OCI-M2 (cell line): ENCODE results near the gene SOX13.

Experiments used
- DNase-seq: peaks from one replicate; lab custom pipeline; 2025; ENCODE audit not compliant: unreplicated experiment; lab: John Stamatoyannopoulos, UW

Gene SOX13

GRCh38 chr1:204130178-204130577 lies 57.3 kb downstream of the SOX13 start:
- DNase-seq, result no peak

GRCh38 chr1:204130981-204131892 lies 58.3 kb downstream of the SOX13 start:
- no peak for DNase-seq

DNA sequence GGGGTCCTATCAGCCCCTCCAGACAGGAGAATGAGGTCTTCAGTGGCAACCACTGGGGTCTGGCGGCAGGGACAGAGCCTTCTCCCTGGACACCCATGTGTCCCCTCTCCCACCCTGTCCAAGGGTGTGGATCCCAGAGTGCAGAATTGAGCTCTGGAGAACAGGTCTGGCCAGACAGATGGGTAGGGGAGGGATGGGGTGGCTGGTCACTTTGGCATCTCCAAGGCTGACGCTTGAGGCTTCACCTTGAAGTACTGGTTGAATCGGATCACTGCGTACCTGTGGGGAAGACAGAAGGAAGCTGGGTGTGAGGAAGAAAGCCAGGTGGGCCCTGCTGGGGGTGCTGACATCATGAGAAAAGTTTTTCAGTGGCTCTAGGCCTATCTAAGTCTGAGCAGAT lies 59.1 kb downstream of the SOX13 start:
- no peak for DNase-seq

DNA sequence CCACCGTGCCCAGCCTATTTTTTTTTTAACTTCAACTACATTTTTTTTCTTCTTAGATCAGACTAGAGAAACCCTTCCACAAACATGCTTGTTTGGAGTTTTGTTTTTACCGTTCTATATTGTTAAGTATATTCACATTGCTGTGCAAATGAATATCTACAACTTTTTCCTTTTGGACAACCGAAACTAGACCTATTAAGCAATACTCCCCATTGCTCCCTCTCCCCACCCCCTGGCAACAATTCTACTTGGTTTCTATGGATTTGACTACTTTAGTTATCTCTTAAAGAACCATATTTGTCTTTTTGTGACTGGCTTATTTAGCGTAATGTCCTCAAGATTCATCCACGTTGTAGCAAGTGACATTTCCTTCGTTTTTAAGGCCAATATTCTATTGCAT lies 59.8 kb downstream of the SOX13 start:
- DNase-seq, result no peak

DNA sequence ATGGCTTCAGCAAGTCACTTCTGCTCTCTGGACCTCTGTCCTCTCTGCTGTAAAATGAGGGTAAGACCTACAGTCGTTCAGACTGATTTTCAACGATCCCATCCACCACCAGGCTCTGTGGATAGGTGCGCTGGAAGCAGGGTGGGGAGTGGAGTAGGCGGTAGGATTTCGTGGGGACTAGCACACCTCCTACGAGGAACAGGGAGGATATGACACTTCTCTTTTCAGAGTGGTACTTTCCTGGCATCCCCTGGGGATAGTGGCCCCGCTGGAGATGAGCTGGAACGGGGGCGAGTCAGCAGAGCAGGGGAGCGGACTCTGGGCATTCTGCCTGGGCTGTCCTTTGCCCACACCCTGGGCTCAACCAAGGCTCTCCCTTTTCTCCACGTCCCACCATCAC lies 61.2 kb downstream of the SOX13 start:
- DNase-seq, result no peak

GRCh38 chr1:204136814-204137213 lies 63.9 kb downstream of the SOX13 start:
- DNase-seq, result no peak

DNA sequence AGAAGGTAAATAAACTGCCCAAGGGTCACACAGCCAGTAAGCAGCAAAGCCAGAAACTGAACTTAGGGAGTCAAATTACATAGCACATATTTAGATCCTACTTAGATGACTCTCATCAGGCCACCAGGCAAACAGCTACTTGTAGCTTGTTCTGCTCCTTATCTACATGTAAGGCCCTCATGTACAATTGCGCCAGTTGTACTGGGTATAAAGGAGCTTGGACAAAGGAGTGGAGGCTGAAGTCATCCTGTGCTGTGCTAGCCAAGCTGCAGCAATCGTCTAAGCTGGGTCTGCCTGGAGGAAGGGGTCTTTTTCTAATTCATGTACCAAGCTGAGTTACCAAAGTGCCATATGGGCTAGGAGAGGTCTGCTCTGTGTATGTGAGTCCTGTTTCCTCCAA lies 66.2 kb downstream of the SOX13 start:
- DNase-seq, result no peak

GRCh38 chr1:204139952-204140351 lies 67.0 kb downstream of the SOX13 start:
- no peak for DNase-seq

DNA sequence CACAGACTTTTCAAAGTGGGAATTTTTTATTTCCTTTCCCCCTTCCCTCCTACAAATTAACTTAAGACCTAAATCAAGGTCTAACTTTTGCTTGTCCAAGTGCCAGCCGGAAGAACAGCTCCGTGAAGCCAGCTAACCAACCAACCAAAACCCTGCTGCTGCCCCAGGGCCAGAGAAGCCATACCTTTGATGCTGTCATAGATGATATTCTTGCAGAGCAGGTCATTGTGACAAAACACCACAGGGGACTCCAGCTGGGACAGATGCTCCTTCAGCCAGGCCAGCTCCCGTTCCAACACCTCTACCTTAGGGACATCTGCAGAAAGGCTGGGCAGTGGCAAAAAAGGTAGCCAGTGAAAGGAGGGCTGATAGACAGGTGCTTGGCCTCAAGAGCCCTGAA lies 68.2 kb downstream of the SOX13 start:
- no peak for DNase-seq

- DNase-seq, result no peak
These were observed 69.4 kb downstream of the SOX13 start for GRCh38 chr1:204142032-204142974.

DNA sequence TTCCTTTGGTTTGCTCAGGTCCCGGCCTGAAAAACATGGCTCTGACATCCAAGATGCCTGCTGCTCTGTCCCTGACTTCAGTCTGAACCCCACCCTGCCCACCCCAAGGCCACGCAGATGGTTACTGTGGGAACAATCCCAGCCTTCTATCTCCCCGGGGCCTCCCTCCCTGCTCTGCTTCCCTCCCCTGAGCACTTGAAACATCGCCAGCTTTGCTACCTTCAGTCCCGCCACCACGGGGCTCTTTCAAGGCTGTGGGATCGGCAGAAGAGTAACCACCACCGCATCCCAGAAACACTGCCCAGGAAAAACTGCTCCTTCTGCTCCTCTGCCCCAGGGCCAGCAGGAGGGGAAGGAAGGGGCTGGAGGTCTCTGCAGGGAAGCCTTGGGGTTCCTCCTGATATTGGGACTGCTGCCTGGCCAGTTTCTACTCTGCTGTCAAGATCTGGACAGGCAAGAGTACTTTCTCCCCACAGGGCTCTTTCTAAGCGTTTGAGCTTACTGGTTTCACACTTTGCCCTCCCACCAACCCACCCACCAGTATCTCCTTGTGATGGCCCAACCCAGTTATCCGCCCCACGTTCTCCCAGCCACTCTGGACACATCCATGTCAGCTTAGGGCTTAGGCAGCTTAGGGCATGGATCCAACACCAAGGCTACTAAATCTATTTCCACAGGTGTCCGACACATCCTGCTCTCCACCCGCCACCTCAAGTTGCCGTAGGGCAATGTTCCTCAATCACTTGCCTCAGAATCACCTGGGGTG lies 70.5 kb downstream of the SOX13 start:
- DNase-seq, result no peak

DNA sequence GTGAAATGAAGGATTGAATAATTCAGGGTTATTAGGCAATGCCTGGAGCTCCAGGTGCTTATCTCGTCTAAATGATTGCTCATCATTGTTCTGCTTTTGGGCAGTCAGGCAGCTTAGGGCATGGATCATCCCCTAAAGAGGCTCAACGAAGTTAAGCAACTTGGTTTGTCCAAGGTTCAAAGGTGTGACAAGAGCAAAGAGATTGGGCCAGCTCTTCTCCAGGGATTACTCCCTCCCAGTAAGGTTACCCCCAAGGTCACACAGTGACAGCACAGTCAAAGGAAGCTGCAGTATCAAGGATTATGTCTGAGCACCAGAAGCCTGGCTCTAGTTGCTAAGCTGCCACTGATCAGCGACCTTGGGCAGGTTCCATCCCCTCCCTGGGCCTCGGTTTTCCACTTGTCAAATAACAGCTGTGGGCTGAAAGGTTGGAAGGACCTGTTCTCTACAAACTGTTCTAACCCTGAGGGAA lies 72.2 kb downstream of the SOX13 start:
- DNase-seq, result no peak

DNA sequence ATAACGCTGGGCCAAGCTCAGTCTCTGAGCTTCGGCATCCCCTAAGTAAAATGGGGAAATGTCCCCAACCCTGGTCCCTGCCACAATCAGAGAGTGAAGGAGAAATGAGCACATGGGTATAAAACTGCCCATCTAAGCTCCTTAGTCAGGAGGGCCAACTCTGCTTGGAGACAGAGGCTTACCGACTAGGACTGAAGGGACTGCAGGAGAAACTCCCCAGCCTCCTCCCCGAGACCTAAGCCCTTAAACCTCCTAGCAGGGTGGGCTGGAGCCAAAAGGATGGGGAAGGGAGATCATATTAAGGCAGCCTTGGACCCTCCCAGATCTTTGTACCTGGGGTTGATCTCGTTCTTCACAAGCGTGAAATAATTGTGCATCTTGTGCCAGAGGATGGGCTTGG lies 73.4 kb downstream of the SOX13 start:
- DNase-seq, result no peak

GRCh38 chr1:204146965-204147364 lies 74.0 kb downstream of the SOX13 start:
- DNase-seq, result no peak

DNA sequence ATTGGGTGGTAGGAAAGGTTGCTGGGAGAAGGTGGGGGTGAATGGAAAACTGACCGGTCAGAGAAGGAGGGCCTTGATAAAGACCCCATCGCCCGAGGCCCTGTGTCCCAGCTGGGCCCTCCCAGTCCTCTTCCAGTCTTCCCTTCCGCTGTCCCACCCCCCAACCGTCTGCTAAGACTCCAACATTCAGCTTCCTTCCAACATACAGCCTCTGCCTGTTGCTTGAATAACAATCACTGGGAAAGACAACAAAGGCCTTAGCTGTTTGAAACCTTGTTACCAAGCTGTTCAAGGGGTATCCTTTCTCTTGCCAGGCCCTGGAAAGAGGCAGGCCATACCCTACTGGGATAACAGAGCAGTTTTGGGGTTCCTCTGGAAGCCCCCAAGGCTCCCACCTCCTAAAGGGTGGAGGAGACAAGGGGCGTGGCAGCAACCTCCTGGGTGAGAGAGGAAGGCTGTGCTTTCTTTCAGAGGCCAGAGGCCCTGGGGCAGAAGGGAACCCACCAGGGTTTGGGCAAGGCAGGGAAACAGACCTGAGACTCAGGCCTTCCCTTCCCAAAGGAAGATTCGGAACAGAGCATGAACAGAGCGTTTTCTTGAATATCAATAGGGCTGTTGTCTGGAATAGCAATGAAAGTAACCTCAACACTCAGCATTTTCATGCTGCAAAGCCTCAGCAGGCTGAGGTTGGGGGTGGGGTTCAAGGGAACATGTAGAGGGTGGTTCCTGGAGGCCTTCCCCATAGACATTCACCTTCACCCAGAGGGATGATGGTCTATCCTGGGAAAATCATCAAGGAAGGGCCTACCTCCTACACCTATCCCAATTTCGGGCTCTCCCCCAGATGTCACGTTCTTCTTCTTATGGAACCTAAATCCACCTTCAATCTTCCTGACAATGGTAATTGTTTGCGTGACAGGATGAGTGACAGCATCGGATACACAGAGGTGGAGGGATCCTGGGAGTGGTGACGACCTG lies 74.8 kb downstream of the SOX13 start:
- DNase-seq, result no peak

GRCh38 chr1:204149107-204149506 lies 76.2 kb downstream of the SOX13 start:
- DNase-seq, result no peak

DNA sequence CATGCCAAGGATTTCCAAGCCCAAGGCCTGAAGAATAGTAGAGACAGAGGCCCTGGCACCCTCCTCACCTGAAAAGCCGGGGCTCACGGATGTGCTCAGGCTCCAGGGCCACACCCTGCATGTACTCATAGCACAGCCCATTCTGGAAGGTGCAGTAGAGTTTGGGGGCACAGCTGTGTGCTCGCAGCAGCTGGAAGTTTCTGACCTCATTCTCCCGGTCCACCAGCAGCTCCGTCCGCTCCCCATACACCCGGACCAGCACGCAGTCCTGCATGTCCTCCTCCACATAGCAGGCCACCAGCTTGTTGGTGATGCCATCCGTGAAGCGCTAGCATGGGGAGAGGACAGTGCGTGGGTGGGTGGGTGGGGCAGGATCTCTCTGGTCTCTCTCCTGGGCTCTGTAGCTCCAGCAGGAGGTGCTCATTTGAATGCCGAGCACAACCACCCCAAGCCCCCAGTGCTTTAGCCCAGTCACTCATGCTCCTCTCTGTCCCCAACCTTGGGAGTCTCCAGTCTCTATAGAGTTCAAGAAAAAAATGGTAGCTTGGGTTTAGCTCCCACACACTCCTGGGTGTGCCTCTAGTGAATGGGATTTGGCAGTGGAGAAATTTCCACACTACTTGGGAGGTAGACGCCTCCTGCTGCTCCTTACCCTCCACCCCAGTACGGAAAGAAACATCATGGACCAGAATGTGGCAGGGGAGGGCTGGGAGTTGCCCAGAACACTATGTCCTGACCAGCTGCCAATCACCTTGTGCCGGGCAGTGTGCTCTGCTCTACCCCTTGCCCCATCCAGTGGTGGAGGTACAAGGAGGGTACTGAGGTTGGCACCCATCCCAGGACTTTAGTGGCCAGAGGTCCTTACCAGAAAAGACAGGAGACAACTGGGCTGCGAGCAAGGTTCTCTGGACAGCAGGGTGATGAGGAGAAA lies 77.0 kb downstream of the SOX13 start:
- DNase-seq, result no peak

DNA sequence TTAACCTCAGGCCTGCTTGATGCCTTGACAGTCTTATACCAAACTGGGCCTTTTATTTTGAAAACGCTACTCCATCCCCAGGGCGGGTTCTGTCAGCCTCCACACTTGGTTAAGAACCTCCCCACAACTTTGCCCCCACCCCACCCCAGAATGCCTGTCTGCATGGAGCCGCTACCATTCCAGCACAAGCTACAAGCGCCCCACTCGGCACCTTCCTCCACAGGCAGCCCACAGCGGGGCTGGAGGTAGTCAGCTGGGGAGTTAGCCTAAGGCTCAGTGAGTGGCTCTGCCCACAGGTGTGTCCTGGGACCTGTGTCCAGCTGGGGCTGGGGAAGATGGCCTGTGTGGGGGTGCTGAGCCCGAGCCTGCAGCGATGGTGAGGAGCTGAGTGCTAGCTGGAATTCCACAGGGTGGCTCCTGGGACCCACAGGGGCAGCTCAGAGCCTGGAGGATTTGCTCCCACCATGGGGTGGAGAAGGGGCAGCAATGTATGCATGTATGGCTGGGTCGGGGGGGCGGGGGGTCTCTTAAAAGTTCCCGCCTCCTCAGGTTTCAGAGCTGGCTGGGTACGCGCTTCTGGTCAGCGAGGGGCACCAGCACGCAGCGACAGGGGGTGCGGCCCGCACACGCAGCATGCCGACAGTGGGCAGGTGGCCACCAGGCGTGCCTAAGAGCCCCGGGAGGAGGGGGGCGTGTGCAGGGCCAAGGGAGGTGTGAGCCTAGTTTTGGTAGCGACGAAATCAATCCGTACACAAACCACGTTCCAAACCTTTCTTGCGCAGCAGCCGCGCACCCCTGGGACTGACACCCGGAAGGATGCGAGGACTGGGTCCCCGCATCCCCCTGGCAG lies 78.0 kb downstream of the SOX13 start:
- DNase-seq, result no peak
